HCT116 (cell line): ENCODE data around the gene SV2A.

ENCODE experiments used
- CEBPB ChIP-seq: IDR thresholded peaks from 2 replicates; pipeline ENCODE4 v1.6.1; 2012; ENCODE audit warnings: low read depth
- EZH2 ChIP-seq: fragments of 200-600 bp; sonication (generic); IDR thresholded peaks from 2 replicates; pipeline ENCODE4 v1.6.1; 2017; ENCODE audit warnings: antibody characterized with exemption, mixed run types
- EZH2phosphoT487 ChIP-seq: fragments of 200-600 bp; IDR thresholded peaks from 2 replicates; pipeline ENCODE4 v1.6.1; 2018; ENCODE audit warnings: antibody characterized with exemption, borderline replicate concordance
- JUND ChIP-seq: IDR thresholded peaks from 2 replicates; pipeline ENCODE4 v1.6.1; 2012
- POLR2A ChIP-seq: IDR thresholded peaks from 2 replicates; pipeline ENCODE4 v1.7.0; 2011; ENCODE audit warnings: borderline replicate concordance; ENCODE audit not compliant: insufficient read depth, insufficient read length; ENCODE audit errors: extremely low read depth
- POLR2AphosphoS5 ChIP-seq: IDR thresholded peaks from 2 replicates; pipeline ENCODE4 v1.6.1; 2011; ENCODE audit warnings: mild to moderate bottlenecking, low read depth, low read length, moderate library complexity
- RAD21 ChIP-seq: IDR thresholded peaks from 2 replicates; pipeline ENCODE4 v1.6.1; 2012; ENCODE audit warnings: low read depth, mild to moderate bottlenecking
- SIN3A ChIP-seq: IDR thresholded peaks from 2 replicates; pipeline ENCODE4 v1.6.1; 2012; ENCODE audit warnings: low read depth
- TCF7L2 ChIP-seq: IDR thresholded peaks from 2 replicates; pipeline ENCODE4 v1.7.0; 2011; ENCODE audit warnings: borderline replicate concordance, inconsistent platforms; ENCODE audit not compliant: insufficient read depth, insufficient read length; ENCODE audit errors: extremely low read depth
- YY1 ChIP-seq: IDR thresholded peaks from 2 replicates; pipeline ENCODE4 v1.6.1; 2011; ENCODE audit warnings: low read length, low read depth, moderate library complexity, mild to moderate bottlenecking; ENCODE audit not compliant: insufficient replicate concordance; ENCODE audit errors: extremely low read depth
- TF ChIP-seq, protein P1 (sequence below), 3 experiments: fragments of 200-600 bp in 1 of 3; sonication (generic) in 1 of 3; IDR thresholded peaks in 2 of 3; conservative IDR thresholded peaks in 1 of 3; 2 replicates each; pipeline ENCODE4 v1.5.1; 2012 to 2017; ENCODE audit warnings: low read depth in 2 of 3, low read length in 2 of 3, antibody characterized with exemption in 1 of 3, borderline replicate concordance in 1 of 3, control low read depth in 1 of 3, mild to moderate bottlenecking in 1 of 3, mixed read lengths in 1 of 3, mixed run types in 1 of 3, moderate library complexity in 1 of 3; ENCODE audit not compliant: insufficient read depth in 1 of 3
- TF ChIP-seq, protein P2 (sequence below): IDR thresholded peaks from 2 replicates; pipeline ENCODE4 v1.6.1; 2012

- no peak for TF ChIP-seq EZH2
- TF ChIP-seq, protein P1, sequence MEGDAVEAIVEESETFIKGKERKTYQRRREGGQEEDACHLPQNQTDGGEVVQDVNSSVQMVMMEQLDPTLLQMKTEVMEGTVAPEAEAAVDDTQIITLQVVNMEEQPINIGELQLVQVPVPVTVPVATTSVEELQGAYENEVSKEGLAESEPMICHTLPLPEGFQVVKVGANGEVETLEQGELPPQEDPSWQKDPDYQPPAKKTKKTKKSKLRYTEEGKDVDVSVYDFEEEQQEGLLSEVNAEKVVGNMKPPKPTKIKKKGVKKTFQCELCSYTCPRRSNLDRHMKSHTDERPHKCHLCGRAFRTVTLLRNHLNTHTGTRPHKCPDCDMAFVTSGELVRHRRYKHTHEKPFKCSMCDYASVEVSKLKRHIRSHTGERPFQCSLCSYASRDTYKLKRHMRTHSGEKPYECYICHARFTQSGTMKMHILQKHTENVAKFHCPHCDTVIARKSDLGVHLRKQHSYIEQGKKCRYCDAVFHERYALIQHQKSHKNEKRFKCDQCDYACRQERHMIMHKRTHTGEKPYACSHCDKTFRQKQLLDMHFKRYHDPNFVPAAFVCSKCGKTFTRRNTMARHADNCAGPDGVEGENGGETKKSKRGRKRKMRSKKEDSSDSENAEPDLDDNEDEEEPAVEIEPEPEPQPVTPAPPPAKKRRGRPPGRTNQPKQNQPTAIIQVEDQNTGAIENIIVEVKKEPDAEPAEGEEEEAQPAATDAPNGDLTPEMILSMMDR (IDR thresholded peaks at IDR 0.05 in 2 of 3, conservative IDR thresholded peaks at IDR 0.05 in 1 of 3; ENCODE audit: borderline replicate concordance in 1 of 3, insufficient read depth in 1 of 3, low read depth in 2 of 3, low read length in 2 of 3), result peak; percentile 7 to 22 (median 18); a peak in 1 of 6 replicates
- no peak for TF ChIP-seq YY1
- TF ChIP-seq EZH2phosphoT487, result no peak
- no peak for TF ChIP-seq POLR2A
- TF ChIP-seq, protein P2, sequence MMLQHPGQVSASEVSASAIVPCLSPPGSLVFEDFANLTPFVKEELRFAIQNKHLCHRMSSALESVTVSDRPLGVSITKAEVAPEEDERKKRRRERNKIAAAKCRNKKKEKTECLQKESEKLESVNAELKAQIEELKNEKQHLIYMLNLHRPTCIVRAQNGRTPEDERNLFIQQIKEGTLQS, result no peak
- TF ChIP-seq RAD21, result peak; percentile 42
- TF ChIP-seq JUND, result no peak
- no peak for TF ChIP-seq POLR2AphosphoS5
- no peak for TF ChIP-seq TCF7L2
- no peak for TF ChIP-seq CEBPB
- no peak for TF ChIP-seq SIN3A
Observed at GRCh38 chr1:149942207-149942606, 24.6 kb upstream of the SV2A start.
